Mesenchymal stem cell (in vitro differentiated cells and primary cell): ENCODE results near the gene SLC44A3.
A peak's percentile ranks its signal among the peaks of the same experiment; 100 is the strongest.

Experiments
- DNase-seq: peaks from one replicate; pipeline ENCODE4 v3.0.0-alpha.2; 2013
- H2AFZ ChIP-seq: one replicate; pipeline ENCODE4 v1.6.1; 2013; ENCODE audit warnings: low read depth, mild to moderate bottlenecking, control low read depth, inconsistent platforms, low read length, moderate library complexity
- H2AK5ac ChIP-seq: 2 replicates; pipeline ENCODE4 v1.6.1; 2013; ENCODE audit warnings: low read length, moderate library complexity, mild to moderate bottlenecking, inconsistent platforms; ENCODE audit not compliant: severe bottlenecking
- H2BK120ac ChIP-seq: one replicate; pipeline ENCODE4 v1.6.1; 2013; ENCODE audit warnings: low read depth, mild to moderate bottlenecking, inconsistent platforms, low read length, moderate library complexity
- H2BK12ac ChIP-seq, 2 experiments: one replicate each; pipeline ENCODE4 v1.6.1; 2013; ENCODE audit warnings: inconsistent platforms in 2 of 2, low read length in 2 of 2, mild to moderate bottlenecking in 2 of 2, moderate library complexity in 2 of 2, control low read depth in 1 of 2
- H2BK15ac ChIP-seq: one replicate; pipeline ENCODE4 v1.6.1; 2013; ENCODE audit warnings: mild to moderate bottlenecking, low read depth, inconsistent platforms; ENCODE audit not compliant: poor library complexity, severe bottlenecking
- H2BK5ac ChIP-seq: 2 replicates; pipeline ENCODE4 v1.6.1; 2013; ENCODE audit warnings: low read depth, mild to moderate bottlenecking, low read length, control low read depth, inconsistent platforms; ENCODE audit not compliant: poor library complexity, severe bottlenecking
- H3K14ac ChIP-seq, 2 experiments: one replicate each; pipeline ENCODE4 v1.6.1; 2013; ENCODE audit warnings: inconsistent platforms in 2 of 2, low read length in 2 of 2, control low read depth in 1 of 2, mild to moderate bottlenecking in 1 of 2, moderate library complexity in 1 of 2
- H3K18ac ChIP-seq, 2 experiments: one replicate each; pipeline ENCODE4 v1.6.1; 2013; ENCODE audit warnings: inconsistent platforms in 2 of 2, low read length in 2 of 2, control low read depth in 1 of 2, low read depth in 1 of 2, mild to moderate bottlenecking in 1 of 2
- H3K23ac ChIP-seq, 2 experiments: one replicate each; pipeline ENCODE4 v1.6.1; 2013; ENCODE audit warnings: inconsistent platforms in 2 of 2, low read length in 2 of 2, mild to moderate bottlenecking in 2 of 2, moderate library complexity in 2 of 2, control low read depth in 1 of 2
- H3K27ac ChIP-seq: 2 replicates; pipeline ENCODE4 v1.5.1; 2013; ENCODE audit warnings: mild to moderate bottlenecking, moderate library complexity, low read length, control low read depth, inconsistent platforms; ENCODE audit not compliant: poor library complexity, severe bottlenecking
- H3K27me3 ChIP-seq, 2 experiments: 2 replicates each; pipeline versions ENCODE4 v1.6.1 to v1.7.0; 2013; ENCODE audit warnings: low read length in 2 of 2, mild to moderate bottlenecking in 2 of 2, moderate library complexity in 2 of 2, control low read depth in 1 of 2, inconsistent platforms in 1 of 2; ENCODE audit not compliant: control insufficient read depth in 1 of 2, insufficient read depth in 1 of 2
- H3K36me3 ChIP-seq, 2 experiments: 2 replicates each; pipeline versions ENCODE4 v1.6.1 to v1.7.0; 2013; ENCODE audit warnings: low read length in 2 of 2, control low read depth in 1 of 2, inconsistent platforms in 1 of 2, low read depth in 1 of 2, mild to moderate bottlenecking in 1 of 2; ENCODE audit not compliant: insufficient read depth in 2 of 2, control insufficient read depth in 1 of 2
- H3K4ac ChIP-seq, 2 experiments: one replicate each; pipeline ENCODE4 v1.6.1; 2013; ENCODE audit warnings: inconsistent platforms in 2 of 2, low read length in 2 of 2, mild to moderate bottlenecking in 2 of 2, moderate library complexity in 2 of 2, control low read depth in 1 of 2, low read depth in 1 of 2
- H3K4me1 ChIP-seq: 2 replicates; pipeline ENCODE4 v1.6.1; 2013; ENCODE audit warnings: low read depth, low read length, control low read depth; ENCODE audit not compliant: control insufficient read depth, insufficient read depth
- H3K4me2 ChIP-seq: 2 replicates; pipeline ENCODE4 v1.6.1; 2013; ENCODE audit warnings: low read length, mild to moderate bottlenecking, inconsistent platforms; ENCODE audit not compliant: poor library complexity, severe bottlenecking
- H3K4me3 ChIP-seq, 2 experiments: 2 replicates each; pipeline versions ENCODE4 v1.5.1 to v1.7.0; 2013; ENCODE audit warnings: low read length in 2 of 2, mild to moderate bottlenecking in 2 of 2, control low read depth in 1 of 2, low read depth in 1 of 2; ENCODE audit not compliant: insufficient read depth in 1 of 2
- H3K79me1 ChIP-seq: replicated peaks from 2 replicates; pipeline ENCODE4 v1.6.1; 2013; ENCODE audit warnings: mild to moderate bottlenecking, control low read depth, low read length, inconsistent platforms; ENCODE audit not compliant: poor library complexity, severe bottlenecking
- H3K9ac ChIP-seq: 2 replicates; pipeline ENCODE4 v1.7.0; 2013; ENCODE audit warnings: mild to moderate bottlenecking, low read length, moderate library complexity
- H3K9me3 ChIP-seq: 2 replicates; pipeline ENCODE4 v1.7.0; 2013; ENCODE audit warnings: mild to moderate bottlenecking, low read length; ENCODE audit not compliant: control insufficient read depth
- H4K8ac ChIP-seq: one replicate; pipeline ENCODE4 v1.6.1; 2013; ENCODE audit warnings: inconsistent platforms, mild to moderate bottlenecking, low read length, moderate library complexity
- H4K91ac ChIP-seq: one replicate; pipeline ENCODE4 v1.6.1; 2013; ENCODE audit warnings: mild to moderate bottlenecking, low read length, inconsistent platforms
- WGBS: methylation state at CpG from one replicate; pipeline ENCODE4 v1.1.7; 2013; ENCODE audit warnings: mixed read lengths; 5-methylcytosine and 5-hydroxymethylcytosine counted together

SLC44A3 gene

GRCh38 chr1:94892604-94893254 is 72.6 kb downstream of the SLC44A3 start:
- no peak overlapping the region for H3K18ac ChIP-seq
- H2AFZ ChIP-seq: no peak overlapping the region
- no peak overlapping the region for H4K91ac ChIP-seq
- 100% methylated on average over 4 of the region's 4 CpGs for WGBS
- no peak overlapping the region for H3K9ac ChIP-seq
- H3K27ac ChIP-seq: no peak overlapping the region
- H3K4me2 ChIP-seq: no peak overlapping the region
- H3K4me3 ChIP-seq: no peak overlapping the region
- no peak for DNase-seq
- no peak overlapping the region for H2BK15ac ChIP-seq
- peaks cover 16% of the 10 kb centered on the region for H3K79me1 ChIP-seq
- H3K36me3 ChIP-seq: peaks cover 20 to 61% of the 10 kb centered on the region in 2 experiments
- H3K23ac ChIP-seq: no peak overlapping the region
- no peak overlapping the region for H4K8ac ChIP-seq
- no peaks in the 10 kb centered on the region for H3K27me3 ChIP-seq
- no peak overlapping the region for H2BK5ac ChIP-seq
- H3K4me1 ChIP-seq: no peaks in the 10 kb centered on the region
- no peak overlapping the region for H3K14ac ChIP-seq
- no peak overlapping the region for H2AK5ac ChIP-seq
- no peak overlapping the region for H3K4ac ChIP-seq
- no peak overlapping the region for H2BK120ac ChIP-seq
- no peak overlapping the region for H2BK12ac ChIP-seq
- H3K9me3 ChIP-seq: no peaks in the 10 kb centered on the region

DNA sequence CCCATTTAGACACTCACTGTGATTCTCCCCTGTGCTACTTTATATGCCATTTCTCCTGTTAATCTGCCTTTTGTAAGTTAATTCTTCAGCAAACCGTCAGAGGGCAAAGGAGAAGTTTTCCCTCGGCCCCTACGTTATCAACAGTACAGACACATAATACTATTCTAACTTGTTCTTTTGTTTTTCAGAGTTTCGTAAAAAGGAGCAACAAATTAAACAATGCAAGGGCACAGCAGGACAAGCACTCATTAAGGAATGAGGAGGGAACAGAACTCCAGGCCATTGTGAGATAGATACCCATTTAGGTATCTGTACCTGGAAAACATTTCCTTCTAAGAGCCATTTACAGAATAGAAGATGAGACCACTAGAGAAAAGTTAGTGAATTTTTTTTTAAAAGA is 74.5 kb downstream of the SLC44A3 start:
- Histone ChIP-seq H3K4me1 (peaks cover 1% of the 10 kb centered on the region), H2AFZ (no peak overlapping the region), H3K9me3 (no peaks in the 10 kb centered on the region), H2BK120ac (no peak overlapping the region), H3K14ac (no peak overlapping the region), H2AK5ac (no peak overlapping the region), H3K36me3 (peaks cover 22 to 80% of the 10 kb centered on the region in 2 experiments), H4K8ac (no peak overlapping the region), H3K4me3 (no peak overlapping the region), H3K4ac (no peak overlapping the region), H3K18ac (no peak overlapping the region), H2BK5ac (no peak overlapping the region), H3K27ac (no peak overlapping the region), H3K9ac (no peak overlapping the region), H3K4me2 (no peak overlapping the region), H3K23ac (no peak overlapping the region), H3K79me1 (peaks cover 18% of the 10 kb centered on the region), H2BK15ac (no peak overlapping the region), H2BK12ac (no peak overlapping the region), H4K91ac (no peak overlapping the region), H3K27me3 (no peaks in the 10 kb centered on the region)
- 94% methylated on average over 4 of the region's 4 CpGs for WGBS
- no peak for DNase-seq

DNA sequence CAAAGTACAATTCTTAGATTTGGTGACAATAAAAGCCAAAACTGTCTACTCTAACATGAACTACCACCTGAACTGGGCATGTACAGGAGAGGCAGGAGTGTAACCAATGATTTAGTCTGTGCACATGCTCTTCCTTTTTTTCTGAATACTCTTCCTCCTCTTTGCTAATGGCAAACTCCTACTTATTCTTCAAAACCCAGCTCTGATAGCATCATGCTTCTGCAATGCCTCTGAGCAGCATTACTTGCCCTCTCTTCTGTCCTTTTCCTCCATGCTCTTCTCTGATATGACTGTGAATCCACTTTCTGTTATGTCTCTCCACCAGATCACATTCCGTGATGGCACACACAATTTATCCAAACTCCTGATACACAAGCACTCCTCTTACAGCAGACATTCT is 75.4 kb downstream of the SLC44A3 start:
- H3K27me3 ChIP-seq: no peaks in the 10 kb centered on the region
- no peak overlapping the region for H2AFZ ChIP-seq
- no peak overlapping the region for H2BK12ac ChIP-seq
- H3K36me3 ChIP-seq: peaks cover 22 to 85% of the 10 kb centered on the region in 2 experiments
- peaks cover 1% of the 10 kb centered on the region for H3K4me1 ChIP-seq
- H4K8ac ChIP-seq: no peak overlapping the region
- no peak overlapping the region for H3K14ac ChIP-seq
- no peak for DNase-seq
- no peak overlapping the region for H3K23ac ChIP-seq
- H3K79me1 ChIP-seq: peaks cover 18% of the 10 kb centered on the region
- no peak overlapping the region for H3K4me2 ChIP-seq
- H3K18ac ChIP-seq: no peak overlapping the region
- H3K4me3 ChIP-seq: no peak overlapping the region
- H4K91ac ChIP-seq: no peak overlapping the region
- H2AK5ac ChIP-seq: no peak overlapping the region
- H3K9ac ChIP-seq: no peak overlapping the region
- no peak overlapping the region for H2BK15ac ChIP-seq
- H2BK5ac ChIP-seq: no peak overlapping the region
- H2BK120ac ChIP-seq: no peak overlapping the region
- WGBS: 100% methylated on average over 1 of the region's 1 CpG
- no peaks in the 10 kb centered on the region for H3K9me3 ChIP-seq
- no peak overlapping the region for H3K4ac ChIP-seq
- H3K27ac ChIP-seq: no peak overlapping the region

DNA sequence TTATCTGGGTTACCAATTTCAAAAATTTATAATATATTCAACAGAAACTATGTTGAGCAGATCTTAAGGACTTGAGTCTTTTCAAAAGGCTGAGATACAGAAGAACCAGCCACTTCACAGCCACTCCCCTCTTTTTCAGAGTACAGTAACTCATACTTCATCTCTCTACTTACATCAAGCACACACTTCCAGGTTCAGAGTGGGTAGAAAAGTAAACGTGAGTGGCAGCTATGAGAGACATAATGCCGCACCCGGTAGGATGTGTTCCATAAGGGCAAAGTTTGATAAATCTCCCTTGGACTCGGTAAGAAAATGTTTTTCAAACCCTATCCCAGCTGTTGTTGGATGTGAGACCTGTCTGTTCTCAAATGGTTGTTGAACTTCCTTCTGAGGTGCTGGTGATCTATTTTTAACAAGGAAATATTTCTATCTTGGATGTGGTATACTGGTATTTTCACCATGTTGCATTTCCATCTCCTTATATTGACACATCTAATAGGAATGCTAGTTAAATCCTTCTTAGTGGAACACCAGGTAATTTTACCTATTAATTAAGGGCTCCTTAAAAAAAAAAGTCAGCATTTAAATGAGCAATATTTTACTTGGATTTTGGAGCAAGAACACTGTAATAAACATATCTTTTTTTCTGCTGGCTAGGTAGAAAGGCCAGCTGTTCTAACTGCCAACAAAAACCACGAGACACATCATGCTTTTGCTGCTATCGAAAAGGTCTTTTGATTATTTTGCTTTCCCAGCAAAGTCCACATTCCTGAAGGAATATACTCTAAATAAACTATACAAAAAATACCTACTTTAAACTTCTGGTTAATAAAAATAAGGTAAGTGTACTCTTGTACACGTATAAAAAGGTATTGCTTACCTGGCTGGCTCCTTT is 78.6 kb downstream of the SLC44A3 start:
- Histone ChIP-seq H3K9me3 (no peaks in the 10 kb centered on the region), H3K23ac (no peak overlapping the region), H3K4ac (no peak overlapping the region), H2BK5ac (no peak overlapping the region), H2AK5ac (no peak overlapping the region), H3K9ac (no peak overlapping the region), H3K27me3 (no peaks in the 10 kb centered on the region), H3K4me3 (no peak overlapping the region), H3K4me1 (peaks cover 3% of the 10 kb centered on the region), H3K27ac (peak overlapping the region; percentile 54), H3K18ac (no peak overlapping the region), H3K4me2 (no peak overlapping the region), H3K36me3 (peaks cover 15 to 90% of the 10 kb centered on the region in 2 experiments), H2BK15ac (no peak overlapping the region), H3K79me1 (peaks cover 13% of the 10 kb centered on the region), H3K14ac (no peak overlapping the region), H2BK120ac (no peak overlapping the region), H2AFZ (no peak overlapping the region), H4K91ac (no peak overlapping the region), H4K8ac (no peak overlapping the region), H2BK12ac (no peak overlapping the region)
- WGBS: 96% methylated on average over 7 of the region's 7 CpGs
- no peak for DNase-seq
